ENCODE data around the gene TENM4. TPM values are rescaled to one million over a fixed set of nuclear protein-coding genes. Genes with fewer than 3 reads are reported as not detected.

TENM4 gene
- total and polyA plus RNA-seq, 10 of the 15 experiments (the other 5 are each of a cell fraction or from before 2014, with no cell fraction given), result 0.03 to 0.12 (median 0.06) TPM; not detected in 7

DNA sequence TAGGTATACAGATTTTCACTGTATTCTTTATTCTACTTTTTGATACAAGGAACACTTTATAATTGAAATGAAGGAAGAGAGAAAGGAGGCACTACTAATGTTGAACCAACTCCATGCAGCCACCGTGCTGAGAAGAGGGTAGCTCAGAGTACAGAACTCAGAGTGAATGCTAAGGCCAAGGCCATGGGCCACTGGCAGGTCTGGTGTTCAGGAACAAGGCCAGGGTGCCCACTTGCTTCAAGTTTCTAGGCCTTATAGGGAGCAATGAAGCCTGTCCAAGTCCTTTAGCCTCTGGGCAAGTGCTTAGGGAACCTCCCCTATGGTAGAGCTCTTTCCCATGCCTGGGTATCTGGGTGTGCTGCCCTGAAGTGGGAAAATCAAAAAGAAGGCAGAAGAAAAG lies 235.0 kb downstream of the TENM4 start:
- Histone ChIP-seq H3K36me3 (ENCODE audit: control insufficient read depth in 2 of 2, insufficient read depth in 2 of 2, low read length in 1 of 2) (no peaks in the 10 kb centered on the region), H3K9me3 (replicated peaks; ENCODE audit: control insufficient read depth, insufficient read depth, low read length) (no peaks in the 10 kb centered on the region), H3K4me2 (ENCODE audit: control insufficient read depth, insufficient read depth) (no peak overlapping the region), H4K20me1 (ENCODE audit: control insufficient read depth, insufficient read depth) (no peaks in the 10 kb centered on the region), H3K27me3 (replicated peaks in 1 of 2; ENCODE audit: control insufficient read depth in 2 of 2, insufficient read depth in 2 of 2, low read length in 1 of 2) (no peaks in the 10 kb centered on the region), H3K4me3 (no peak overlapping the region), H3K27ac (ENCODE audit: control insufficient read depth, insufficient read depth) (no peak overlapping the region), H3K9ac (ENCODE audit: control insufficient read depth, insufficient read depth, low read length) (no peak overlapping the region), H2AFZ (ENCODE audit: control insufficient read depth, low read depth, low read length) (no peak overlapping the region), H3K4me1 (ENCODE audit: control insufficient read depth, insufficient read depth, low read length) (peaks cover 11% of the 10 kb centered on the region), H3K79me2 (ENCODE audit: control insufficient read depth, insufficient read depth, low read length) (no peaks in the 10 kb centered on the region)
- intact Hi-C loops (cut with micrococcal nuclease; ENCODE audit: unreplicated experiment), result no loop called here
- FAIRE-seq (no peak), ATAC-seq (no peak), DNase-seq (ENCODE audit: low read depth, low spot score) (no peak)
- no TSS peak for BruUV-seq (replicated peaks)
- WGBS (ENCODE audit: insufficient coverage, insufficient replicate concordance, low lambda C conversion rate, missing lambda C conversion rate), result 6% methylated on average over 1 of the region's 1 CpG
- SMC1A ChIA-PET (ENCODE audit: uncharacterized antibody, unreplicated experiment), result no interaction called here
- RAD21 ChIA-PET (ENCODE audit: unreplicated experiment), result no interaction called here
- CTCF ChIA-PET, result interaction anchor here (0.6 kb wide), 1 partner anchor 529 kb away, joined by 3 read pairs; no protein-coding TSS in a partner anchor
- TF ChIP-seq CBX3 (IDR thresholded peaks at IDR 0.05; ENCODE audit: borderline replicate concordance, low read depth) (no peak), SUPT20H (IDR thresholded peaks at IDR 0.05; ENCODE audit: borderline replicate concordance, control insufficient read depth, low read depth, low read length) (no peak), CEBPB (IDR thresholded peaks at IDR 0.05; ENCODE audit: borderline replicate concordance in 1 of 2, low read depth in 2 of 2, low read length in 2 of 2) (no peak), SREBF1 (IDR thresholded peaks at IDR 0.05; ENCODE audit: low read length) (no peak), MTA2 (IDR thresholded peaks at IDR 0.05; ENCODE audit: low read depth) (no peak), BACH1 (IDR thresholded peaks at IDR 0.05; ENCODE audit: borderline replicate concordance) (no peak), RELA (IDR thresholded peaks at IDR 0.05; ENCODE audit: borderline replicate concordance, partially characterized antibody) (no peak)
- TF ChIP-seq, protein P1, sequence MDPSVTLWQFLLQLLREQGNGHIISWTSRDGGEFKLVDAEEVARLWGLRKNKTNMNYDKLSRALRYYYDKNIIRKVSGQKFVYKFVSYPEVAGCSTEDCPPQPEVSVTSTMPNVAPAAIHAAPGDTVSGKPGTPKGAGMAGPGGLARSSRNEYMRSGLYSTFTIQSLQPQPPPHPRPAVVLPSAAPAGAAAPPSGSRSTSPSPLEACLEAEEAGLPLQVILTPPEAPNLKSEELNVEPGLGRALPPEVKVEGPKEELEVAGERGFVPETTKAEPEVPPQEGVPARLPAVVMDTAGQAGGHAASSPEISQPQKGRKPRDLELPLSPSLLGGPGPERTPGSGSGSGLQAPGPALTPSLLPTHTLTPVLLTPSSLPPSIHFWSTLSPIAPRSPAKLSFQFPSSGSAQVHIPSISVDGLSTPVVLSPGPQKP (IDR thresholded peaks at IDR 0.05; ENCODE audit: low read depth, low read length), result no peak
- TF ChIP-seq, protein P2, sequence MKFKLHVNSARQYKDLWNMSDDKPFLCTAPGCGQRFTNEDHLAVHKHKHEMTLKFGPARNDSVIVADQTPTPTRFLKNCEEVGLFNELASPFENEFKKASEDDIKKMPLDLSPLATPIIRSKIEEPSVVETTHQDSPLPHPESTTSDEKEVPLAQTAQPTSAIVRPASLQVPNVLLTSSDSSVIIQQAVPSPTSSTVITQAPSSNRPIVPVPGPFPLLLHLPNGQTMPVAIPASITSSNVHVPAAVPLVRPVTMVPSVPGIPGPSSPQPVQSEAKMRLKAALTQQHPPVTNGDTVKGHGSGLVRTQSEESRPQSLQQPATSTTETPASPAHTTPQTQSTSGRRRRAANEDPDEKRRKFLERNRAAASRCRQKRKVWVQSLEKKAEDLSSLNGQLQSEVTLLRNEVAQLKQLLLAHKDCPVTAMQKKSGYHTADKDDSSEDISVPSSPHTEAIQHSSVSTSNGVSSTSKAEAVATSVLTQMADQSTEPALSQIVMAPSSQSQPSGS (IDR thresholded peaks at IDR 0.05; ENCODE audit: low read length), result no peak
- POLR2A ChIA-PET, result no interaction called here
- in situ Hi-C loops (cut with MboI), result no loop called here
